Measurements from ENCODE around the gene C2orf80. TPM values are rescaled to one million over a fixed set of nuclear protein-coding genes. Genes with fewer than 3 reads are reported as not detected.

Gene C2orf80
- total and polyA plus RNA-seq, 2 experiments from 2014 or later = not detected

DNA sequence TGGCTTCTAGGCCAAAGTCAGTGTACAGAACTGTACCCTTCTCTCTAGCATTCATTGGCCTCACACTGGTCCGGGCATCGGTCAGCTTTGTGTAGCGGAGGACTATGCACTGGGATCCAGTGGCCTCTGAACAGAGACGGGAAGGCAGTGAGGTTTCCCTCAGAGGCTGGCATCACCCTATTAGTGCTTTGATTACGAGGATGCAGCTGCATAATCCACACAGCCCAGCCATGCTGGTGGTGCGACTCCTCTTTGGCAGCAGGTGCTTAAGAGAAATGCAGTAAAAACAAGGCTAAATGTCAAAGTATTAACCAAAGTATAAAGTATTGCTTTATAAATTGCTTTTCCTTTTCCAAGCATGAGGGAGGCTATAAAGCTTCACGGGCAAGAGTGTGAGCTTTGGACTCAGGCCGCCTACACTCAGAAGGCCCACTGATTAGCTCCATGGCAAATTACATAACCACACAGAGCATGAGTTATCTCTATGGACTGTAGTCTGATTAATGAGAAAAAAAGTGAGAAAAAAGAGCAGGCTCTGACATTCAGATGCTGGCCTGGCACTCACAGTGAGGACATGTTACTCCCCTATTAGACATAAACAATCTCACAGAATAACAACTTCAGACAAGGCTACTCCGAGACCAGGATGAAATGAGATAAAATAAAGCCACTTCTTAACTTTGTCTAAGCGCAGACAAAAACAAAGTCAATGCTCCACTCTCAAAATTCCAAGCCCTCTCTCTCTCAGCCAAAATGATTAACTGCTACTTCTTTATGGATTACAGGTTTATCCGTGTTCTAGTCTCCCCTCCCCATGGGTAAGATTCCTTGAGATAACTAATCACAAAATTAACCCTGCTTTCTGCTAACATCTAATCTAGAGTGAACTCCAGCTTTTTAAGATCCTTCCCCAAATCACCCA, 53.8 kb downstream of the C2orf80 start:
- WGBS (ENCODE audit: low lambda C conversion rate, missing lambda C conversion rate) = 71% methylated on average over 11 of the region's 11 CpGs
- Histone ChIP-seq H2AFZ (no peak overlapping the region), H3K4me1 (ENCODE audit: insufficient read depth) (peaks cover 24% of the 10 kb centered on the region), H3K4me3 (no peak overlapping the region), H3K36me3 (replicated peaks; ENCODE audit: insufficient read depth, low read depth) (no peaks in the 10 kb centered on the region), H3K4me2 (peak overlapping the region; percentile 9), H3K79me2 (no peaks in the 10 kb centered on the region), H3K27me3 (no peaks in the 10 kb centered on the region), H3K27ac (peak overlapping the region; percentile 77), H3K9me2 (replicated peaks; ENCODE audit: insufficient read depth) (no peaks in the 10 kb centered on the region), H4K20me1 (ENCODE audit: insufficient read depth, poor library complexity, severe bottlenecking) (no peaks in the 10 kb centered on the region), H3K9me3 (ENCODE audit: low read depth) (no peaks in the 10 kb centered on the region)
- DNase-seq (ENCODE audit: low spot score) = peak; percentile 72
- TF ChIP-seq EZH2 (IDR thresholded peaks at IDR 0.05; ENCODE audit: borderline replicate concordance) (no peak), CTCF (IDR thresholded peaks at IDR 0.05; ENCODE audit: poor library complexity) (no peak), EZH2phosphoT487 (IDR thresholded peaks at IDR 0.05; ENCODE audit: low read depth, severe bottlenecking, unreplicated experiment) (no peak)

DNA sequence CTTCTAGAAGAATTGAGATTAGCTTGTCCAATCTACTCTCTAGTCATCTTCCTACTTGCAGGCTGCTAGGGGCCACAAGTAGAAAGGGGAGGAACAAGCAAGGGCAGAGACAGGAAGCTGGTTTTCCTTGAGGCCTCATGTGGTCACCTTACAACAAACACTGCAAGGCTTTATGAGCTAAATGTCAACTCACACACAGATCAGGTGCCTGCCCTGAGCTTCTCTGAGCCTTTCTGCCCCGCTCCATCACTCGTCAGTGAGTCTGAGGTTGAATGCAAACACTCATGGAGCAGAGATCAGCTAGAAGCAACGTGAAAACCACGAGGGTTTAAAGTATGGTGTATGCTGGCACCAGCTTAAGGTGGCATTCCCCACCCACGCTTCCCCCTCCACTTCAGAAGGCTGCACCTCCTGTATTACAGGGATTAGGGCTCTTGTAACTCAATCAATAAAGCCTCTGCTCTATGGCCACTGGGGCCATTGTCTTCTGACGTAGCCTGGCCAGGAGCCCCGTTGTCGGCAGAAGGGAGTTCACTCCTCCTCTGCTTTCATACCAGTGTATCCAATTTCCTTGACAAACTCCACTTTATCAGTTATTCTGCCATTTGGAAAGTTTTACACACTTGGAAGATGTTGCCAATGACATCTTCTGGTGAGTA, 54.8 kb downstream of the C2orf80 start:
- WGBS (ENCODE audit: low lambda C conversion rate, missing lambda C conversion rate) = 54% methylated on average over 7 of the region's 8 CpGs

GRCh38 chr2:208130712-208131110, 59.1 kb downstream of the C2orf80 start:
- Histone ChIP-seq H3K4me3 (no peak overlapping the region), H3K9me2 (replicated peaks; ENCODE audit: insufficient read depth) (no peaks in the 10 kb centered on the region), H3K9me3 (ENCODE audit: low read depth) (no peaks in the 10 kb centered on the region), H3K27me3 (no peaks in the 10 kb centered on the region), H3K79me2 (no peaks in the 10 kb centered on the region), H3K4me2 (peak overlapping the region; percentile 62), H2AFZ (no peak overlapping the region), H4K20me1 (ENCODE audit: insufficient read depth, poor library complexity, severe bottlenecking) (no peaks in the 10 kb centered on the region), H3K27ac (peak overlapping the region; percentile 75), H3K4me1 (ENCODE audit: insufficient read depth) (peaks cover 29% of the 10 kb centered on the region), H3K36me3 (replicated peaks; ENCODE audit: insufficient read depth, low read depth) (no peaks in the 10 kb centered on the region)
- no peak for DNase-seq (ENCODE audit: low spot score)
- WGBS (ENCODE audit: low lambda C conversion rate, missing lambda C conversion rate) = 45% methylated on average over 6 of the region's 6 CpGs
- TF ChIP-seq EZH2 (IDR thresholded peaks at IDR 0.05; ENCODE audit: borderline replicate concordance) (no peak), EZH2phosphoT487 (IDR thresholded peaks at IDR 0.05; ENCODE audit: low read depth, severe bottlenecking, unreplicated experiment) (no peak)

More for the DNA sequence above, 54.8 kb downstream of the C2orf80 start:
- DNase-seq (ENCODE audit: low spot score) = peak; percentile 39
- Histone ChIP-seq H3K9me2 (replicated peaks; ENCODE audit: insufficient read depth) (no peaks in the 10 kb centered on the region), H3K27me3 (no peaks in the 10 kb centered on the region), H3K4me3 (no peak overlapping the region), H4K20me1 (ENCODE audit: insufficient read depth, poor library complexity, severe bottlenecking) (no peaks in the 10 kb centered on the region), H3K4me2 (peak overlapping the region; percentile 9), H3K79me2 (no peaks in the 10 kb centered on the region), H3K27ac (peak overlapping the region; percentile 77), H2AFZ (no peak overlapping the region), H3K36me3 (replicated peaks; ENCODE audit: insufficient read depth, low read depth) (no peaks in the 10 kb centered on the region), H3K9me3 (ENCODE audit: low read depth) (no peaks in the 10 kb centered on the region), H3K4me1 (ENCODE audit: insufficient read depth) (peaks cover 31% of the 10 kb centered on the region)
- no peak for TF ChIP-seq EZH2 (IDR thresholded peaks at IDR 0.05; ENCODE audit: borderline replicate concordance)
- no peak for TF ChIP-seq CTCF (IDR thresholded peaks at IDR 0.05; ENCODE audit: poor library complexity)
- no peak for TF ChIP-seq EZH2phosphoT487 (IDR thresholded peaks at IDR 0.05; ENCODE audit: low read depth, severe bottlenecking, unreplicated experiment)
